Measurements from ENCODE around the gene ISYNA1. TPM values are rescaled to one million over a fixed set of nuclear protein-coding genes. Genes with fewer than 3 reads are reported as not detected.

The ISYNA1 gene
- total and polyA plus RNA-seq, 2 of the 13 experiments (the other 11 are each of a cell fraction or from before 2014, with no cell fraction given): 29.6 to 48.5 TPM

GRCh38 chr19:18386543-18387271 is 51.2 kb downstream of the ISYNA1 start (continued):
- no peak for TF ChIP-seq HNF4G (IDR thresholded peaks at IDR 0.05; ENCODE audit: borderline replicate concordance, low read depth, low read length)
- TF ChIP-seq HNF4G (CRISPR knock-in tag; IDR thresholded peaks at IDR 0.05; ENCODE audit: borderline replicate concordance, low read depth): peak; percentile 45; the same call in 1 of the 2 replicates
- TF ChIP-seq ZNF501 (CRISPR knock-in tag; IDR thresholded peaks at IDR 0.05): 0 out of 2 replicates have a peak, but pooled peaks have one; percentile 43
- no peak for TF ChIP-seq RFX3 (CRISPR knock-in tag; IDR thresholded peaks at IDR 0.05)

DNA sequence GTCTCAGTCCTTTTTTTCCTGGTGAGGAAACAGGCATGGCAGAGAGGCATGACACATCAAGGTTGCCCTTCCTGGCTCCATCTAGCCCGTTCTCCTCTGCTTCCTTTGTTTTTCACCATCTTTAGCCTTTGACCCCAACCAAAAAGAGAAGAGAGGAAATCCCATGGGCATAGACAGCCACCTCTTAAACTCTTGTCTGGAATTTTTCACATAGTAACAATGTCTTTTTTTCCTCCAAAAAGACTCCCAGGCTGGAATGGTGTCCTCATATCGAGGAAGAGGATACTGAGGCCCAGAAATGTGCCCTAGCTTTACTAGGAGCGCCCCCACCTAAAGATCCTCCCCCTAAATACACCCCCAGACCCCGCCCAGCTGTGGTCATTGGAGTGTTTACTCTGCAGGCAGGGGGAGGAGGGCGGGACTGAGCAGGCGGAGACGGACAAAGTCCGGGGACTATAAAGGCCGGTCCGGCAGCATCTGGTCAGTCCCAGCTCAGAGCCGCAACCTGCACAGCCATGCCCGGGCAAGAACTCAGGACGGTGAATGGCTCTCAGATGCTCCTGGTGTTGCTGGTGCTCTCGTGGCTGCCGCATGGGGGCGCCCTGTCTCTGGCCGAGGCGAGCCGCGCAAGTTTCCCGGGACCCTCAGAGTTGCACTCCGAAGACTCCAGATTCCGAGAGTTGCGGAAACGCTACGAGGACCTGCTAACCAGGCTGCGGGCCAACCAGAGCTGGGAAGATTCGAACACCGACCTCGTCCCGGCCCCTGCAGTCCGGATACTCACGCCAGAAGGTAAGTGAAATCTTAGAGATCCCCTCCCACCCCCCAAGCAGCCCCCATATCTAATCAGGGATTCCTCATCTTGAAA is 52.0 kb downstream of the ISYNA1 start, which contains the start of gene GDF15:
Gene GDF15 (plus strand): TSS at position 484 of the 868 bp plus-strand sequence. CDS start 32 bp downstream, at position 516.
- Histone ChIP-seq H3K79me2 (ENCODE audit: insufficient read depth, low read length) (peaks cover 57% of the 10 kb centered on the region), H3K9ac (ENCODE audit: insufficient read depth, low read depth, low read length) (peak within 1 kb of the TSS; percentile 84), H2AFZ (ENCODE audit: low read length) (no peak within 1 kb of the TSS), H4K20me1 (ENCODE audit: insufficient read depth, low read length) (peaks cover 42% of the 10 kb centered on the region), H3K27ac (ENCODE audit: extremely low read length, insufficient read depth, low read length) (peak within 1 kb of the TSS; percentile 80), H3K27me3 (ENCODE audit: control insufficient read depth in 1 of 2, insufficient read depth in 2 of 2, low read length in 2 of 2) (no peaks in the 10 kb centered on the region; a peak in 1 of 5 replicates), H3K4me1 (ENCODE audit: insufficient read depth, low read length) (peaks cover 46% of the 10 kb centered on the region), H3K4me2 (ENCODE audit: low read depth, low read length) (peak within 1 kb of the TSS; percentile 97), H3K4me3 (replicated peaks in 1 of 3; ENCODE audit: insufficient read depth in 1 of 3, low read depth in 2 of 3, low read length in 3 of 3) (peak within 1 kb of the TSS; percentile 86 to 95 (median 91)), H3K9me3 (ENCODE audit: low read length) (no peaks in the 10 kb centered on the region), H3K36me3 (replicated peaks in 1 of 2; ENCODE audit: control insufficient read depth in 1 of 2, insufficient read depth in 2 of 2, low read length in 2 of 2) (peaks cover 4 to 24% of the 10 kb centered on the region in 2 experiments; a peak in 4 of 5 replicates)
- in situ Hi-C loops (cut with HindIII; ENCODE audit: extremely low pct_ligation_motif_present, low pct_unique_long_range_greater_than_20kb) (no loop called here), intact Hi-C loops (cut with micrococcal nuclease; ENCODE audit: unreplicated experiment) (loop anchor here (2.0 to 5.0 kb wide), 2 partner anchors 25 to 39 kb away; no protein-coding TSS in a partner anchor)
- WGBS (ENCODE audit: low lambda C conversion rate): 2% methylated on average over 25 of the region's 33 CpGs
- ATAC-seq (peak; percentile 81), FAIRE-seq (peak; percentile 60), DNase-seq (ENCODE audit: low spot score) (peak; percentile 95)
- ChIA-PET CTCF (ENCODE audit: low intra/inter-chr PET ratio, low total read pairs) (interaction anchor here (0.9 to 4.4 kb wide), 6 partner anchors 12 to 107 kb away, joined by 3 to 20 read pairs (median 4); no protein-coding TSS in a partner anchor), POLR2A (interaction anchor here (0.6 to 14.3 kb wide), 30 partner anchors 8 to 1892 kb away, joined by 3 to 514 read pairs (median 7); partner anchors contain the start of genes IQCN, JUND, LSM4 and PGPEP1)
- BruUV-seq (replicated peaks): no TSS peak
- TF ChIP-seq MZF1 (CRISPR knock-in tag; IDR thresholded peaks at IDR 0.05; ENCODE audit: borderline replicate concordance): no peak
- peak; percentile 99 for TF ChIP-seq RBM39 (IDR thresholded peaks at IDR 0.05; ENCODE audit: low read depth, low read length, poor library complexity, severe bottlenecking)
- TF ChIP-seq, protein P1, sequence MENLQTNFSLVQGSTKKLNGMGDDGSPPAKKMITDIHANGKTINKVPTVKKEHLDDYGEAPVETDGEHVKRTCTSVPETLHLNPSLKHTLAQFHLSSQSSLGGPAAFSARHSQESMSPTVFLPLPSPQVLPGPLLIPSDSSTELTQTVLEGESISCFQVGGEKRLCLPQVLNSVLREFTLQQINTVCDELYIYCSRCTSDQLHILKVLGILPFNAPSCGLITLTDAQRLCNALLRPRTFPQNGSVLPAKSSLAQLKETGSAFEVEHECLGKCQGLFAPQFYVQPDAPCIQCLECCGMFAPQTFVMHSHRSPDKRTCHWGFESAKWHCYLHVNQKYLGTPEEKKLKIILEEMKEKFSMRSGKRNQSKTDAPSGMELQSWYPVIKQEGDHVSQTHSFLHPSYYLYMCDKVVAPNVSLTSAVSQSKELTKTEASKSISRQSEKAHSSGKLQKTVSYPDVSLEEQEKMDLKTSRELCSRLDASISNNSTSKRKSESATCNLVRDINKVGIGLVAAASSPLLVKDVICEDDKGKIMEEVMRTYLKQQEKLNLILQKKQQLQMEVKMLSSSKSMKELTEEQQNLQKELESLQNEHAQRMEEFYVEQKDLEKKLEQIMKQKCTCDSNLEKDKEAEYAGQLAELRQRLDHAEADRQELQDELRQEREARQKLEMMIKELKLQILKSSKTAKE (CRISPR knock-in tag; IDR thresholded peaks at IDR 0.05; ENCODE audit: borderline replicate concordance): peak; percentile 95
- TF ChIP-seq PRMT3 (CRISPR knock-in tag; IDR thresholded peaks at IDR 0.05; ENCODE audit: borderline replicate concordance, low read depth): no peak
- TF ChIP-seq, protein P2, sequence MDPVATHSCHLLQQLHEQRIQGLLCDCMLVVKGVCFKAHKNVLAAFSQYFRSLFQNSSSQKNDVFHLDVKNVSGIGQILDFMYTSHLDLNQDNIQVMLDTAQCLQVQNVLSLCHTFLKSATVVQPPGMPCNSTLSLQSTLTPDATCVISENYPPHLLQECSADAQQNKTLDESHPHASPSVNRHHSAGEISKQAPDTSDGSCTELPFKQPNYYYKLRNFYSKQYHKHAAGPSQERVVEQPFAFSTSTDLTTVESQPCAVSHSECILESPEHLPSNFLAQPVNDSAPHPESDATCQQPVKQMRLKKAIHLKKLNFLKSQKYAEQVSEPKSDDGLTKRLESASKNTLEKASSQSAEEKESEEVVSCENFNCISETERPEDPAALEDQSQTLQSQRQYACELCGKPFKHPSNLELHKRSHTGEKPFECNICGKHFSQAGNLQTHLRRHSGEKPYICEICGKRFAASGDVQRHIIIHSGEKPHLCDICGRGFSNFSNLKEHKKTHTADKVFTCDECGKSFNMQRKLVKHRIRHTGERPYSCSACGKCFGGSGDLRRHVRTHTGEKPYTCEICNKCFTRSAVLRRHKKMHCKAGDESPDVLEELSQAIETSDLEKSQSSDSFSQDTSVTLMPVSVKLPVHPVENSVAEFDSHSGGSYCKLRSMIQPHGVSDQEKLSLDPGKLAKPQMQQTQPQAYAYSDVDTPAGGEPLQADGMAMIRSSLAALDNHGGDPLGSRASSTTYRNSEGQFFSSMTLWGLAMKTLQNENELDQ (CRISPR knock-in tag; IDR thresholded peaks at IDR 0.05; ENCODE audit: borderline replicate concordance): no peak
- TF ChIP-seq HOXA7 (CRISPR knock-in tag; IDR thresholded peaks at IDR 0.05): 0 out of 2 replicates have a peak, but pooled peaks have one; percentile 73
- peak; percentile 46; the same call in 1 of the 2 replicates for TF ChIP-seq MEF2D (CRISPR knock-in tag; IDR thresholded peaks at IDR 0.05)
- no peak for TF ChIP-seq ZNF484 (CRISPR knock-in tag; IDR thresholded peaks at IDR 0.05; ENCODE audit: borderline replicate concordance, low read depth)
- TF ChIP-seq LBX2 (CRISPR knock-in tag; IDR thresholded peaks at IDR 0.05; ENCODE audit: borderline replicate concordance): no peak
- no peak for TF ChIP-seq DNMT1 (CRISPR knock-in tag; IDR thresholded peaks at IDR 0.05)
